ENCODE results near the gene OGA. TPM values are rescaled to one million over a fixed set of nuclear protein-coding genes. Genes with fewer than 3 reads are reported as not detected.
A peak's percentile ranks its signal among the peaks of the same experiment; 100 is the strongest.

The OGA gene
- total and polyA plus RNA-seq, 2 of the 8 experiments (the other 6 are each of a cell fraction or from before 2014, with no cell fraction given) = 31.2 to 107 TPM

GRCh38 chr10:101816376-101816775 is 1.9 kb downstream of the OGA start:
- Histone ChIP-seq H4K91ac (replicated peaks; ENCODE audit: insufficient read length, low read length) (no peak overlapping the region), H2AFZ (ENCODE audit: low read length) (no peak overlapping the region), H3K9me3 (ENCODE audit: insufficient read depth in 2 of 2, low read depth in 1 of 2, low read length in 1 of 2) (no peaks in the 10 kb centered on the region), H3K79me2 (ENCODE audit: control insufficient read depth in 1 of 2, insufficient read depth in 2 of 2, low read length in 2 of 2) (peaks cover 47 to 71% of the 10 kb centered on the region in 2 experiments), H3K4ac (replicated peaks; ENCODE audit: insufficient read length, low read depth, low read length) (no peak overlapping the region), H3K4me2 (ENCODE audit: insufficient read depth in 1 of 2, low read depth in 2 of 2, low read length in 2 of 2) (peak overlapping the region; percentile 90 to 92), H2BK15ac (ENCODE audit: low read length) (no peak overlapping the region), H3K56ac (replicated peaks; ENCODE audit: insufficient read length, low read depth, low read length) (no peak overlapping the region), H3K36me3 (ENCODE audit: control insufficient read depth in 2 of 4, insufficient read depth in 4 of 4, low read length in 3 of 4) (peaks cover 0 to 19% (median 3%) of the 10 kb centered on the region in 4 experiments; a peak in 5 of 8 replicates), H3K27me3 (replicated peaks in 1 of 4; ENCODE audit: control insufficient read depth in 3 of 4, extremely low read depth in 1 of 4, insufficient read depth in 3 of 4, low read length in 3 of 4) (no peaks in the 10 kb centered on the region), H3K9ac (replicated peaks in 1 of 4; ENCODE audit: extremely low read depth in 1 of 4, low read depth in 3 of 4, low read length in 3 of 4) (peak overlapping the region in 3 of 4 experiments; percentile 11 to 100 (median 25); a peak in 2 of 7 replicates), H3K27ac (ENCODE audit: low read depth, low read length) (no peak overlapping the region), H2BK12ac (ENCODE audit: low read depth, low read length) (no peak overlapping the region), H4K20me1 (replicated peaks in 1 of 2; ENCODE audit: control insufficient read depth in 1 of 2, insufficient read depth in 2 of 2, low read length in 2 of 2) (peaks cover 27 to 36% of the 10 kb centered on the region in 2 experiments), H2BK120ac (replicated peaks; ENCODE audit: low read depth, low read length) (no peak overlapping the region), H3K14ac (ENCODE audit: insufficient read length) (no peak overlapping the region), H2BK20ac (ENCODE audit: low read length) (no peak overlapping the region), H3K23me2 (ENCODE audit: low read depth, low read length) (peaks cover 14% of the 10 kb centered on the region), H2AK5ac (ENCODE audit: low read depth, low read length) (no peak overlapping the region), H4K5ac (ENCODE audit: insufficient read length, low read depth, low read length) (no peak overlapping the region), H4K8ac (ENCODE audit: extremely low read depth, insufficient read depth, low read length) (no peak overlapping the region), H3K4me1 (replicated peaks in 1 of 4; ENCODE audit: control insufficient read depth in 3 of 4, insufficient read depth in 4 of 4, low read length in 3 of 4) (peaks cover 0 to 5% (median 0%) of the 10 kb centered on the region in 4 experiments; a peak in 3 of 7 replicates), H3K79me1 (ENCODE audit: low read depth, low read length) (peaks cover 12% of the 10 kb centered on the region), H3K4me3 (ENCODE audit: extremely low read depth in 1 of 4, insufficient read depth in 2 of 4, low read depth in 3 of 4, low read length in 4 of 4) (peak overlapping the region; percentile 77 to 98 (median 90)), H2BK5ac (ENCODE audit: low read depth, low read length) (no peak overlapping the region), H3K18ac (ENCODE audit: extremely low read depth, low read length) (no peak overlapping the region), H3K23ac (ENCODE audit: insufficient read length) (no peak overlapping the region)
- no peak for FAIRE-seq
- CTCF ChIA-PET (ENCODE audit: partially characterized antibody) = interaction anchor here (7.0 kb wide), 1 partner anchor 21 kb away, joined by 46 read pairs; no protein-coding TSS in a partner anchor
- WGBS, 2 experiments (ENCODE audit: extremely low coverage in 1 of 2, insufficient coverage in 1 of 2, insufficient read length in 1 of 2, insufficient replicate concordance in 2 of 2, low coverage in 1 of 2, low lambda C conversion rate in 2 of 2, missing lambda C conversion rate in 1 of 2) = 7% methylated on average over 5 of the region's 5 CpGs; no CpG with 5 or more reads in 1 of the 2 experiments
- POLR2A ChIA-PET (ENCODE audit: partially characterized antibody) = interaction anchor here (0.7 to 6.0 kb wide), 5 partner anchors 15 to 34 kb away, joined by 3 to 100 read pairs (median 9); partner anchors contain the start of gene NPM3
- DNase-seq (ENCODE audit: low read depth in 1 of 2, low spot score in 2 of 2) = no peak
- TF ChIP-seq BACH1 (IDR thresholded peaks at IDR 0.05; ENCODE audit: low read length) = no peak
- no peak for TF ChIP-seq HDAC6 (IDR thresholded peaks at IDR 0.05; ENCODE audit: low read depth, low read length)
- TF ChIP-seq JUND (IDR thresholded peaks at IDR 0.05; ENCODE audit: low read length) = no peak
- no peak for TF ChIP-seq RBBP5 (IDR thresholded peaks at IDR 0.05; ENCODE audit: borderline replicate concordance, low read depth, low read length)
- TF ChIP-seq FOSL1 (IDR thresholded peaks at IDR 0.05; ENCODE audit: insufficient read depth, low read depth, low read length) = no peak
- TF ChIP-seq CEBPB (IDR thresholded peaks at IDR 0.05; ENCODE audit: low read depth, low read length) = no peak
- no peak for TF ChIP-seq SUZ12 (IDR thresholded peaks at IDR 0.05; ENCODE audit: low read length)
- no peak for TF ChIP-seq ASH2L (IDR thresholded peaks at IDR 0.05; ENCODE audit: low read length)
- no peak for TF ChIP-seq SP1 (IDR thresholded peaks at IDR 0.05; ENCODE audit: low read depth, low read length)
- no peak for TF ChIP-seq KDM4A (IDR thresholded peaks at IDR 0.05; ENCODE audit: low read depth, low read length, severe bottlenecking)
- no peak for TF ChIP-seq RFX5 (IDR thresholded peaks at IDR 0.05; ENCODE audit: borderline replicate concordance, low read depth, low read length)
- TF ChIP-seq EZH2 (IDR thresholded peaks at IDR 0.05; ENCODE audit: low read depth, low read length, severe bottlenecking) = no peak
- TF ChIP-seq CTBP2 (IDR thresholded peaks at IDR 0.05; ENCODE audit: borderline replicate concordance, insufficient read depth, insufficient read length, low read length) = no peak
- no peak for TF ChIP-seq SIX5 (IDR thresholded peaks at IDR 0.05; ENCODE audit: low read depth, low read length)

Data from H1 (cell line).